Type B pancreatic cell (in vitro differentiated cells): ENCODE data around the gene TFF3. TPM values are rescaled to one million over a fixed set of nuclear protein-coding genes. Genes with fewer than 3 reads are reported as not detected.

Source experiments
- DNase-seq: peaks from one replicate; pipeline ENCODE4 v3.0.0; 2021; ENCODE audit warnings: mixed read lengths; ENCODE audit not compliant: unreplicated experiment; ENCODE audit errors: extremely low spot score
- H3K27ac Mint-ChIP-seq: 2 replicates; pipeline ENCODE4 v1.8.0; 2021; ENCODE audit warnings: mild to moderate bottlenecking, mixed read lengths
- H3K27me3 Mint-ChIP-seq: 2 replicates; pipeline ENCODE4 v1.8.0; 2021; ENCODE audit warnings: mixed read lengths
- H3K36me3 Mint-ChIP-seq: 2 replicates; pipeline ENCODE4 v1.8.0; 2021; ENCODE audit warnings: mixed read lengths
- H3K4me1 Mint-ChIP-seq: one replicate; pipeline ENCODE4 v1.8.0; 2021; ENCODE audit warnings: mixed read lengths; ENCODE audit not compliant: unreplicated experiment
- H3K4me3 Mint-ChIP-seq: 2 replicates; pipeline ENCODE4 v1.8.0; 2021; ENCODE audit warnings: mild to moderate bottlenecking, mixed read lengths
- H3K9me3 Mint-ChIP-seq: 2 replicates; pipeline ENCODE4 v1.8.0; 2021; ENCODE audit warnings: mixed read lengths
- total RNA-seq: library from RNA; stranded (reverse); gene quantifications from 2 replicates; pipeline ENCODE4 v1.2.1, GENCODE V29; 2021; ENCODE audit warnings: low replicate concordance
- TF ChIP-seq, protein P1 (sequence below): fragments of 200-600 bp; sonication (generic); conservative IDR thresholded peaks from 2 replicates; pipeline ENCODE4 v1.5.0; 2021; ENCODE audit warnings: antibody characterized with exemption, mild to moderate bottlenecking

TFF3 gene
- total RNA-seq, 1 donor from 2014 or later, result 31.5 TPM

DNA sequence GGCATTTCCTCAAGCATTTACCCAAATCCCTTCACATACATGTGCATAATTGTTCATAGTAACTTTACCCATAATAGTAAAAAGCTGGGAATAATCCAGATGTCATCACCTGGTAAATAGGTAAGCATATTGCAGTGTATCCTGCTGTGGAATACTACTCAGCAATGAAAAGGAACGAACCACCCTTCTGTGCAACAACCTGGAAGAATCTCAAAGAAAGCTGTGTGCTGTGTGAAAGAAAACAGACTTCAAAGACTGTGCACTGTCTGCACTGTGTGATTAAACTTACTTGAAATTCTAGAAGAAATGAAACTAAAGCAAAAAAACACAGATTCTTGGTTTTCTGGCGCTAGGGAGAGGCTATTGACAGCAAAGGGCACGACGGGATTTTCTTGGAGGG, 22.1 kb upstream of the TFF3 start:
- TF ChIP-seq, protein P1, sequence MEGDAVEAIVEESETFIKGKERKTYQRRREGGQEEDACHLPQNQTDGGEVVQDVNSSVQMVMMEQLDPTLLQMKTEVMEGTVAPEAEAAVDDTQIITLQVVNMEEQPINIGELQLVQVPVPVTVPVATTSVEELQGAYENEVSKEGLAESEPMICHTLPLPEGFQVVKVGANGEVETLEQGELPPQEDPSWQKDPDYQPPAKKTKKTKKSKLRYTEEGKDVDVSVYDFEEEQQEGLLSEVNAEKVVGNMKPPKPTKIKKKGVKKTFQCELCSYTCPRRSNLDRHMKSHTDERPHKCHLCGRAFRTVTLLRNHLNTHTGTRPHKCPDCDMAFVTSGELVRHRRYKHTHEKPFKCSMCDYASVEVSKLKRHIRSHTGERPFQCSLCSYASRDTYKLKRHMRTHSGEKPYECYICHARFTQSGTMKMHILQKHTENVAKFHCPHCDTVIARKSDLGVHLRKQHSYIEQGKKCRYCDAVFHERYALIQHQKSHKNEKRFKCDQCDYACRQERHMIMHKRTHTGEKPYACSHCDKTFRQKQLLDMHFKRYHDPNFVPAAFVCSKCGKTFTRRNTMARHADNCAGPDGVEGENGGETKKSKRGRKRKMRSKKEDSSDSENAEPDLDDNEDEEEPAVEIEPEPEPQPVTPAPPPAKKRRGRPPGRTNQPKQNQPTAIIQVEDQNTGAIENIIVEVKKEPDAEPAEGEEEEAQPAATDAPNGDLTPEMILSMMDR, result no peak
- no peaks in the 10 kb centered on the region for H3K36me3 Mint-ChIP-seq
- H3K27ac Mint-ChIP-seq, result peak overlapping the region; percentile 71
- H3K4me3 Mint-ChIP-seq, result no peak overlapping the region
- no peaks in the 10 kb centered on the region for H3K9me3 Mint-ChIP-seq
- peaks cover 3% of the 10 kb centered on the region for H3K27me3 Mint-ChIP-seq
- H3K4me1 Mint-ChIP-seq, result peaks cover 21% of the 10 kb centered on the region
- no peak for DNase-seq

DNA sequence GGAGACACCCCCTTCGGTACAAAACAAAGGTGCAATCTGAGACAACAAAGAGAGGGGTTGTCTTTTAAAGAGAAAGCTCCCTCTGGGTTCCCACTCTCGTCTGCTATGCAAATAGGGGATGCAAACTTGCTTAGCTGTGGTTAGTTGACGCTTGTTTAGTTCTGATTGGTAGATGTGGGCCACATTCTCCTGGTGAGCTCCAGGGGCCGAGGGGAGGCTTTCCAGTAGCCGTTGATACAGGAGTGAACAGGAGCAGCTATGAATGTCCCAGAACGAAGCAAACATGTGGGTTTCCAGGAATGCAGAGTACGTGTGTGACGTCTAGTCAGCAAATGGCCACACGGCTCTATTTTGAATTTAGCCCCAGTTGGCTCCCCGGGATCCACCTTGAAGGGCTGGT, 20.8 kb upstream of the TFF3 start:
- Mint-ChIP-seq H3K27ac (no peak overlapping the region), H3K4me1 (peaks cover 21% of the 10 kb centered on the region), H3K36me3 (no peaks in the 10 kb centered on the region), H3K9me3 (peaks cover 3% of the 10 kb centered on the region), H3K4me3 (no peak overlapping the region), H3K27me3 (peaks cover 3% of the 10 kb centered on the region)
- DNase-seq, result peak; percentile 44
- TF ChIP-seq, protein P1, result no peak

DNA sequence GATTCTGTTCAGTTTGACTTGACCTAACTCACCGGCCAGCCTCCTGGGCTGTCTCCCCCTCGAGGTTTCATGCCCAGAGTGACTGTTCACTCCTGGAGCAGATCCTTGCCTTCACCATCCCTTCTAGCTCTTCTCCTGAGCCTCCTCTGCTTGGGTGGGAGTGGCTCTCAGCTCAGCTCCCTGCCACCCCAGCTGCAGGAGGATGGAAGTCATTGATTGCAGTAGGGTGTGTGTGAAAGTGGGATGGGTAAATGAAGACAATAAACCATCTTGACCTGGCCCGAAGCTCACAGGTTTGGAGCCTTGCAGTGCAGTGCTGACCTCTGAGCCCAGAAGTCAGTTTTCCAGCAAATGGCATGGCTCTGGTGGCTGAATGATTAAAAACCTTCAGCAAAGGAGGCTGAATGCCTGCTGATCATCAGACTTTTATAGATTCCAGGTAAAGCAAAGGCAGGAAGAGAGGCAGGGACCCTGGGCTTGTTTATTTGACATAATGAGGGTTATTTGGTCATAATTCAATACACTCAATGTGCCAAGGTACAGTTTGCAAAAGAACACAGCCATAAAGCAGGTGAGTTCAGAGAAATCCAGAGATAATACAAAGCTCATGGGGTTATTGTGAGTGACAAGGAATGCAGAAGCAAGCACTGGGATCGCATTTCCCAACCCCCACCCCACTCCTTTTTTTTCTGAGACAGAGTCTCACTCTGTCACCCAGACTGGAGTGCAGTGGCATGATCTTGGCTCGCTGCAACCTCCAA, 17.5 kb upstream of the TFF3 start:
- Mint-ChIP-seq H3K4me1 (peaks cover 11% of the 10 kb centered on the region), H3K4me3 (no peak overlapping the region), H3K36me3 (no peaks in the 10 kb centered on the region), H3K27me3 (peaks cover 2% of the 10 kb centered on the region), H3K9me3 (peaks cover 11% of the 10 kb centered on the region), H3K27ac (no peak overlapping the region)
- TF ChIP-seq, protein P1, result no peak
- DNase-seq, result peak; percentile 27

DNA sequence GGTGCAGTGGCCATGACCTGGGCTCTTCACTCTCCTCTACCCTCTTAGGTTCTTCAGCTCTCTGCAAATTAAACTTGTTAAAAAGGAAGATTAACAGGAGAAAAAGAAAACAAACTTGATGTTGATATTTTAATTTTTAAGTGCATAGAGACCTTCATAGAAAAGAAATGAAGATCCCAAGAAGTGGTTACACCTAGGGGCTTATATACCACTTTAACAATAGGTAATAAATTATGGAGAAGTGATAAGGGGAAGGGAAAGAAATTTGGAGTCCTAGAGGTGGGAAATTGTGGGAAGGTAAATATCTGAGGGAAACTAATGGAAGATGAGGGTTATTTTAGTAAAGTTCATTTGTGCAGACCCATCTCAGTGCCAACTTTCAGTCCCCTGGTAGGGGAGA, 16.5 kb upstream of the TFF3 start:
- no peak overlapping the region for H3K4me3 Mint-ChIP-seq
- TF ChIP-seq, protein P1, result no peak
- DNase-seq, result no peak
- peaks cover 11% of the 10 kb centered on the region for H3K9me3 Mint-ChIP-seq
- no peaks in the 10 kb centered on the region for H3K27me3 Mint-ChIP-seq
- H3K4me1 Mint-ChIP-seq, result peaks cover 7% of the 10 kb centered on the region
- H3K27ac Mint-ChIP-seq, result no peak overlapping the region
- H3K36me3 Mint-ChIP-seq, result no peaks in the 10 kb centered on the region

DNA sequence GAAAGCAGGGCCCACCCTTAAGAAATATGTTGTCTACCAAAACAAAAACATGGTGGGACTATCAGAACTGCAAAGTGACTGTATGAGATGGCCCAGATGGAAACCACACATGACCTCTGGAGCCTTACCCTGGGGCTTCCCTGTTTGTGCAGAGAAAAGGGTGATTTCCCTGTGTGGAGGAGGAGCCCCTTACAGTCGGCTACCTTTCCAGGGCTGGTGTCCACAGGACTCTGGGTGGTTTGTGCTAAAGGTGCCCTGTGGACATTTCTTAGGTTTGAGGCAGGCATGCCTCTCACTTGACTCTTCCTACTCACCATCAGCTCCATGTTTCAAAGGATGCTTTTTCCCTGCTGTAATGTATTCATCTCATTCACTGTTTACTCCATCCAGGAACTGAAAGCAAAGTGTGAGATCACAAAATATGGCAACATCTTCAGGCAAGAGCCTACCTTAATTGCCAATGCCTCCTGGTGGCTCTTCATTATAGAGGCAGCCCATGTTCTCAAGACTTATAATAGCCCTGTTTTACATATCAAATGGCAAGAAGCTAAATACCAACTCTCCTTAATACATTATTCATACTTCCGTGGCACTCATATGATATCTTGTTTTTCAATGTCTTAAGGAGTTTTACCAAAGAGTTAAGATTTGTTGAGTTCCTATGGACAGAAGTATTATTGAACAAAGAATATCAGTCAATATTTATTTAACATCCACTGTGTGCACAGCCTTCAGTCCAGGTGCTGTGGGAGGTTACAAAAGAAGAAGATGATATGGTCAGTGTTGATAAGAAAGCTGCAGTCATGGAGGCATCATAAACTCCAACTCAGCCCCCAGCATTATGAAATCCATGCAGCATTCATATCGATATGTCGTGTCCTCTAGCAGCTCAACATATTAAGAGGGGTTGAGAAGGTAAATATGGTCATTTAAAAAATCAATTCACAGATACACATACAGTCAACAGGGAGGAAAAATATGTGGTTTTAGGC, 15.5 kb upstream of the TFF3 start:
- Mint-ChIP-seq H3K4me3 (no peak overlapping the region), H3K9me3 (peaks cover 11% of the 10 kb centered on the region), H3K27me3 (peaks cover under 1% of the 10 kb centered on the region), H3K27ac (no peak overlapping the region), H3K4me1 (peaks cover 1% of the 10 kb centered on the region), H3K36me3 (no peaks in the 10 kb centered on the region)
- TF ChIP-seq, protein P1, result no peak
- no peak for DNase-seq
